Measurements from ENCODE around the gene ZFYVE19.
A peak's percentile ranks its signal among the peaks of the same experiment; 100 is the strongest.

ZFYVE19 gene

DNA sequence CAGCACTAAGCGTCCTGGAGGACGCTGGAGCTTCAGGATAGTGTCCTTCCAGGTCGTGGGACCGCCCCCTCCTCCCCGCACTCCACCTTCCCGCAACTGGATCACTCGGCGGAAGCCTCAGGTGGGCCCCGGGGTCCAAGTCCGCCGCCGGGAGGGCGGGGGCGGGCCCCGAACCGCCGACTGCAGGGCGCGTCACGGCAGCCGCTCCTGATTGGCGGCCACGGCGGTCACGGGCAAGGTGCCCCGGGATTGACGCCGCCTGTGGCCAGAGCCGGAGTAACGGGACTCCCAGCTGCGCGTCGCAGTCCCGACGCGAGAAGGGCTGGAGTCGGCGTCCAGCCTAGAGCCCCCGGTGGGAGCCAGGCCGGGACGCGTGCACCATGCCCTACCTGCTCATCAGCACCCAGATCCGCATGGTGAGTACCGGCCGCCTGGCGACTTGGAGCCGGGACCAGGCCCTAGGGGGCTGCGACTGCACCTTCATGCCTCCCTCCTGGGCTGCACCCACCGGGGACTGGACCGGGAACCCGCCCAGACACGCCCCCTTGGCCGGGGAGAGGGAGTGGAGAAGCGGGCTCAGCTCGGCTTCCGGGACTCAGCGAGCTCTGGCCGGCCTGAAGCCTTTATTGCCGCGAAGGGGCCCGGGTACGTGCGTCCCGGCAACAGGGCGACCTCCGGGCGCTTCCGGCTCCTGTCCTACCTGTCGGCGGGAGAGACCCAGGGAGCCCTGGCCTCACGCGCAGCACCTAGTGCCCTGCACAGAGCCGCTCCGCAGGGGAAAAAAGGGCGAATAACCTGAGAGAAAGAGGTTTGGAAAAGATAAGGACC is 42.9 kb upstream of the ZFYVE19 start, which contains the start of gene GCHFR:
GCHFR (plus strand) TSS at position 268 of the 828 bp plus-strand sequence; CDS start at position 381, 113 bp downstream.
- H2AFZ ChIP-seq (ENCODE audit: low read depth, low read length) = peak within 1 kb of the TSS; percentile 62
- H3K27me3 ChIP-seq (ENCODE audit: low read depth, low read length) = no peaks in the 10 kb centered on the region
- peak within 1 kb of the TSS; percentile 99 for H3K4me2 ChIP-seq (ENCODE audit: low read length)
- H3K4me3 ChIP-seq (ENCODE audit: low read length) = peak within 1 kb of the TSS; percentile 88
- H3K36me3 ChIP-seq (replicated peaks; ENCODE audit: low read depth, low read length) = peaks cover 10% of the 10 kb centered on the region
- no peaks in the 10 kb centered on the region for H4K20me1 ChIP-seq (ENCODE audit: insufficient read depth, low read length)
- H3K79me2 ChIP-seq (ENCODE audit: low read length) = no peaks in the 10 kb centered on the region
- no peaks in the 10 kb centered on the region for H3K9me3 ChIP-seq (ENCODE audit: insufficient read depth, low read length)
- H3K9ac ChIP-seq (ENCODE audit: low read length) = peak within 1 kb of the TSS; percentile 77
- peaks cover 40% of the 10 kb centered on the region for H3K4me1 ChIP-seq (ENCODE audit: low read length)
- H3K27ac ChIP-seq (ENCODE audit: low read length) = 0 out of 2 replicates have a peak within 1 kb of the TSS, but pooled peaks have one; percentile 7
- no peak for TF ChIP-seq EZH2phosphoT487 (IDR thresholded peaks at IDR 0.05; ENCODE audit: low read depth)
- TF ChIP-seq CTCF (IDR thresholded peaks at IDR 0.05; ENCODE audit: low read depth, low read length) = peak; percentile 29; the same call in 1 of the 2 replicates

GRCh38 chr15:40764629-40765103 is 42.2 kb upstream of the ZFYVE19 start:
- peak overlapping the region; percentile 99 for H3K4me2 ChIP-seq (ENCODE audit: low read length)
- H4K20me1 ChIP-seq (ENCODE audit: insufficient read depth, low read length) = no peaks in the 10 kb centered on the region
- H3K9ac ChIP-seq (ENCODE audit: low read length) = peak overlapping the region; percentile 77
- no peaks in the 10 kb centered on the region for H3K27me3 ChIP-seq (ENCODE audit: low read depth, low read length)
- H3K27ac ChIP-seq (ENCODE audit: low read length) = 0 out of 2 replicates have a peak overlapping the region, but pooled peaks have one; percentile 7
- peak overlapping the region; percentile 62; the same call in 1 of the 2 replicates for H2AFZ ChIP-seq (ENCODE audit: low read depth, low read length)
- peak overlapping the region; percentile 88 for H3K4me3 ChIP-seq (ENCODE audit: low read length)
- H3K79me2 ChIP-seq (ENCODE audit: low read length) = no peaks in the 10 kb centered on the region
- no peak for TF ChIP-seq CTCF (IDR thresholded peaks at IDR 0.05; ENCODE audit: low read depth, low read length)
- no peak for TF ChIP-seq EZH2phosphoT487 (IDR thresholded peaks at IDR 0.05; ENCODE audit: low read depth)
- H3K9me3 ChIP-seq (ENCODE audit: insufficient read depth, low read length) = no peaks in the 10 kb centered on the region
- peaks cover 47% of the 10 kb centered on the region for H3K4me1 ChIP-seq (ENCODE audit: low read length)
- H3K36me3 ChIP-seq (replicated peaks; ENCODE audit: low read depth, low read length) = peaks cover 10% of the 10 kb centered on the region

GRCh38 chr15:40766194-40766815 is 40.6 kb upstream of the ZFYVE19 start:
- Histone ChIP-seq H3K27me3 (ENCODE audit: low read depth, low read length) (no peaks in the 10 kb centered on the region), H3K4me3 (ENCODE audit: low read length) (no peak overlapping the region), H3K9ac (ENCODE audit: low read length) (no peak overlapping the region), H4K20me1 (ENCODE audit: insufficient read depth, low read length) (no peaks in the 10 kb centered on the region), H2AFZ (ENCODE audit: low read depth, low read length) (no peak overlapping the region), H3K79me2 (ENCODE audit: low read length) (no peaks in the 10 kb centered on the region), H3K4me1 (ENCODE audit: low read length) (peaks cover 53% of the 10 kb centered on the region), H3K4me2 (ENCODE audit: low read length) (no peak overlapping the region), H3K36me3 (replicated peaks; ENCODE audit: low read depth, low read length) (peaks cover 10% of the 10 kb centered on the region), H3K27ac (ENCODE audit: low read length) (no peak overlapping the region), H3K9me3 (ENCODE audit: insufficient read depth, low read length) (no peaks in the 10 kb centered on the region)
- TF ChIP-seq CTCF (IDR thresholded peaks at IDR 0.05; ENCODE audit: low read depth, low read length) = no peak
- TF ChIP-seq EZH2phosphoT487 (IDR thresholded peaks at IDR 0.05; ENCODE audit: low read depth) = no peak

Data from OCI-LY3 (cell line).